K562 (cell line): ENCODE results near the gene TOGARAM2. TPM values are rescaled to one million over a fixed set of nuclear protein-coding genes. Genes with fewer than 3 reads are reported as not detected.

Experiments used
- ATAC-seq: fragments of 200-7000 bp; cut with Tn5 transposase; 3 replicates; pipeline ENCODE4 v1.9.1; 2020; ENCODE audit warnings: moderate library complexity
- BruUV-seq: library from RNA; stranded (reverse); fragments of 400-500 nt; replicated peaks from 2 replicates; lab custom pipeline; 2021; lab: Mats Ljungman, UMichigan
- CTCF ChIA-PET: fragments of 300-600 bp; formaldehyde crosslinking; extraction: SDS; loops from one replicate; lab custom pipeline; 2021; ENCODE audit warnings: low intra/inter-chr PET ratio; lab: Yijun Ruan, JAX
- POLR2A ChIA-PET: fragments of 300-600, 350-650 bp; sonication (Branson Sonifier 250); formaldehyde crosslinking; extraction: SDS; loops from one replicate; lab custom pipeline; 2021; ENCODE audit warnings: antibody characterized with exemption, inconsistent platforms; lab: Yijun Ruan, JAX
- DNase-seq, 4 experiments: peaks; one replicate each; pipeline versions ENCODE4 v3.0.0 to v3.0.0-alpha.2; 2011 to 2018; ENCODE audit warnings: low spot score in 3 of 4, mixed read lengths in 3 of 4; ENCODE audit errors: extremely low read depth in 1 of 4
- FAIRE-seq: peaks from 2 replicates; lab custom pipeline; 2011; peaks lifted over from hg19 to GRCh38; lab: Jason Lieb, UNC
- H2AFZ ChIP-seq: 2 replicates; pipeline ENCODE4 v1.6.0; 2011; ENCODE audit warnings: low read depth, low read length, control low read depth, inconsistent platforms
- H3K27ac ChIP-seq: fragments of 200-600 bp; 3 replicates; pipeline ENCODE4 v1.8.0; 2011; ENCODE audit warnings: low read depth, mild to moderate bottlenecking, control low read depth, inconsistent platforms, low read length, moderate library complexity, mixed read lengths; ENCODE audit errors: extremely low read depth
- H3K27me3 ChIP-seq, 2 experiments: fragments of 300-600 bp in 1 of 2; 2 replicates in 1 of 2; 3 replicates in 1 of 2; pipeline versions ENCODE4 v1.6.0 to v1.8.0; 2011; ENCODE audit warnings: inconsistent platforms in 2 of 2, low read length in 2 of 2, mild to moderate bottlenecking in 1 of 2, mixed read lengths in 1 of 2, moderate library complexity in 1 of 2; ENCODE audit not compliant: control insufficient read depth in 2 of 2, insufficient read depth in 2 of 2
- H3K36me3 ChIP-seq: fragments of 300-600 bp; 3 replicates; pipeline ENCODE4 v1.8.0; 2011; ENCODE audit warnings: mild to moderate bottlenecking, low read length, inconsistent platforms; ENCODE audit not compliant: control insufficient read depth, insufficient read depth
- H3K4me1 ChIP-seq, 2 experiments: fragments of 200-600 bp in 1 of 2; replicated peaks in 1 of 2; 2 replicates in 1 of 2; 3 replicates in 1 of 2; pipeline versions ENCODE4 v1.5.1 to v1.8.0; 2011; ENCODE audit warnings: inconsistent platforms in 2 of 2, low read length in 2 of 2, mild to moderate bottlenecking in 1 of 2, mixed read lengths in 1 of 2, moderate library complexity in 1 of 2; ENCODE audit not compliant: control insufficient read depth in 2 of 2, insufficient read depth in 2 of 2
- H3K4me2 ChIP-seq: 2 replicates; pipeline ENCODE4 v1.6.1; 2011; ENCODE audit warnings: low read length, control low read depth, inconsistent platforms, mixed read lengths; ENCODE audit not compliant: insufficient read depth
- H3K4me3 ChIP-seq: fragments of 200-600 bp; sonication (generic), shearing (Covaris generic); 2 replicates; pipeline ENCODE4 v1.5.1; 2016; ENCODE audit warnings: control low read depth, inconsistent platforms
- H3K79me2 ChIP-seq: fragments of 200-600 bp; 3 replicates; pipeline ENCODE4 v1.8.0; 2011; ENCODE audit warnings: low read length, inconsistent platforms; ENCODE audit not compliant: control insufficient read depth, insufficient read depth
- H3K9ac ChIP-seq, 2 experiments: 2 replicates each; pipeline versions ENCODE4 v1.6.0 to v1.6.1; 2011; ENCODE audit warnings: low read depth in 2 of 2, low read length in 2 of 2, control low read depth in 1 of 2, inconsistent platforms in 1 of 2, mild to moderate bottlenecking in 1 of 2, mixed read lengths in 1 of 2; ENCODE audit not compliant: insufficient read depth in 1 of 2
- H3K9me1 ChIP-seq: one replicate; pipeline ENCODE4 v1.6.0; 2011; ENCODE audit warnings: inconsistent platforms, mild to moderate bottlenecking, low read length, moderate library complexity; ENCODE audit not compliant: control insufficient read depth, insufficient read depth
- H3K9me3 ChIP-seq: replicated peaks from 2 replicates; pipeline ENCODE4 v1.5.1; 2011; ENCODE audit warnings: low read depth, low read length, inconsistent platforms; ENCODE audit not compliant: control insufficient read depth, insufficient read depth
- H4K20me1 ChIP-seq: replicated peaks from 2 replicates; pipeline ENCODE4 v1.6.1; 2011; ENCODE audit warnings: low read length, inconsistent platforms, mixed read lengths; ENCODE audit not compliant: control insufficient read depth, insufficient read depth
- BRF1 ChIP-seq: IDR thresholded peaks from 3 replicates; pipeline ENCODE4 v1.6.1; 2011; ENCODE audit warnings: borderline replicate concordance, mild to moderate bottlenecking; ENCODE audit not compliant: insufficient read length; ENCODE audit errors: extremely low read depth
- E2F4 ChIP-seq: sonication (generic); formaldehyde crosslinking; IDR thresholded peaks from 2 replicates; pipeline ENCODE4 v1.8.0; 2022; ENCODE audit warnings: mild to moderate bottlenecking, low read depth, missing genetic modification reagents
- FOXJ2 ChIP-seq: fragments of 200-800 bp; sonication (Bioruptor generic); IDR thresholded peaks from 2 replicates; pipeline ENCODE4 v1.6.1; 2016; ENCODE audit warnings: missing genetic modification characterization, missing compliant biosample characterization
- GATAD2A ChIP-seq: fragments of 450-650 bp; IDR thresholded peaks from 2 replicates; pipeline ENCODE4 v1.6.1; 2017
- HNRNPL ChIP-seq: fragments of 200-400 bp; formaldehyde crosslinking; IDR thresholded peaks from 2 replicates; pipeline ENCODE4 v1.6.1; 2017; ENCODE audit warnings: low read depth, mild to moderate bottlenecking, low read length
- KAT2B ChIP-seq: IDR thresholded peaks from one replicate; pipeline ENCODE4 v1.6.1; 2012; ENCODE audit warnings: low read depth, mild to moderate bottlenecking, control low read depth, inconsistent platforms, low read length, moderate library complexity
- NFXL1 ChIP-seq: fragments of 450-650 bp; formaldehyde crosslinking; IDR thresholded peaks from 2 replicates; pipeline ENCODE4 v1.4.0; 2021; ENCODE audit warnings: mild to moderate bottlenecking
- POLR2B ChIP-seq: fragments of 450-650 bp; IDR thresholded peaks from 2 replicates; pipeline ENCODE4 v1.6.1; 2018; ENCODE audit warnings: low read depth; ENCODE audit not compliant: partially characterized antibody
- RFX7 ChIP-seq: fragments of 250-450 bp; sonication (Bioruptor Pico); IDR thresholded peaks from 2 replicates; pipeline ENCODE4 v1.5.1; 2021; ENCODE audit warnings: mild to moderate bottlenecking
- TRIM28 ChIP-seq: fragments of 450-650 bp; IDR thresholded peaks from 2 replicates; pipeline ENCODE4 v1.6.1; 2017
- ZBTB2 ChIP-seq: fragments of 450-650 bp; IDR thresholded peaks from 2 replicates; pipeline ENCODE4 v1.6.1; 2016; ENCODE audit warnings: antibody characterized with exemption
- ZFP36 ChIP-seq: fragments of 150-350 bp; IDR thresholded peaks from 2 replicates; pipeline ENCODE4 v1.6.1; 2018; ENCODE audit warnings: low read length, low read depth; ENCODE audit not compliant: partially characterized antibody
- ZKSCAN1 ChIP-seq: fragments of 150-350 bp; IDR thresholded peaks from 2 replicates; pipeline ENCODE4 v1.6.1; 2016; ENCODE audit warnings: low read depth, low read length
- ZNF174 ChIP-seq: fragments of 250-450 bp; sonication (Bioruptor Pico); IDR thresholded peaks from 2 replicates; pipeline ENCODE4 v1.4.0; 2020; ENCODE audit warnings: mild to moderate bottlenecking
- WGBS: fragments of 100-300 bp; shearing (Covaris generic); methylation state at CpG from one replicate; pipeline ENCODE4 v1.1.6; 2016; ENCODE audit warnings: low coverage, mixed read lengths; ENCODE audit not compliant: insufficient coverage; ENCODE audit errors: missing lambda C conversion rate; 5-methylcytosine and 5-hydroxymethylcytosine counted together
- in situ Hi-C: fragments of 300-500 bp; cut with MboI; formaldehyde crosslinking; loops from 4 replicates; pipeline ENCODE4 v1.15.0; 2018; ENCODE audit warnings: inconsistent platforms, mixed read lengths
- intact Hi-C: fragments of 100-400 bp; cut with micrococcal nuclease; formaldehyde crosslinking; loops from 2 replicates; pipeline ENCODE4 v1.14.2; 2022
- polyA plus RNA-seq, 8 experiments: library from polyadenylated mRNA; depleted of rRNA in 4 of 8; stranded (reverse) in 5 of 8; unstranded in 3 of 8; fragments of >200 nt; fragmentation: Nextera tagmentation in 2 of 8; fragmentation: Illumina TruSeq in 1 of 8; extraction: Ambion mirVana in 2 of 8; extraction: Trizol in 1 of 8; gene quantifications; 2 replicates each; pipeline versions ENCODE4 v1.2.1 to v1.2.3, GENCODE V29; 2011 to 2014; ENCODE audit warnings: inconsistent platforms in 1 of 8, missing spikeins in 1 of 8
- total RNA-seq, 7 experiments: library from RNA; depleted of rRNA in 6 of 7; stranded (reverse); fragments of >200 nt in 6 of 7; fragmentation: Illumina TruSeq in 2 of 7; extraction: Trizol in 2 of 7; gene quantifications; 2 replicates each; pipeline versions ENCODE4 v1.2.1 to v1.2.3, GENCODE V29; 2011 to 2021; ENCODE audit warnings: low replicate concordance in 1 of 7

Gene TOGARAM2
- total and polyA plus RNA-seq, 9 of the 15 experiments (the other 6 are each of a cell fraction or from before 2014, with no cell fraction given), result not detected

GRCh38 chr2:29032189-29032588 lies 51.1 kb downstream of the TOGARAM2 start:
- ChIA-PET POLR2A (no interaction called here), CTCF (no interaction called here)
- no peak overlapping the region for H3K27ac ChIP-seq
- no TSS peak for BruUV-seq
- no peaks in the 10 kb centered on the region for H3K79me2 ChIP-seq
- no peak overlapping the region for H3K9ac ChIP-seq
- ATAC-seq (no peak), DNase-seq (no peak), FAIRE-seq (no peak)
- in situ Hi-C loops (no loop called here), intact Hi-C loops (no loop called here)
- H3K4me1 ChIP-seq, result no peaks in the 10 kb centered on the region
- H3K4me2 ChIP-seq, result no peak overlapping the region
- 0% methylated on average over 5 of the region's 5 CpGs for WGBS
- no peak for TF ChIP-seq BRF1
- TF ChIP-seq HNRNPL, result no peak
- no peak for TF ChIP-seq POLR2B
- TF ChIP-seq ZBTB2, result no peak
- peak; percentile 78 for TF ChIP-seq ZFP36
- H3K27me3 ChIP-seq, result peaks cover 0 to 34% of the 10 kb centered on the region in 2 experiments; a peak in 3 of 5 replicates
- H4K20me1 ChIP-seq, result no peaks in the 10 kb centered on the region
- no peak overlapping the region for H3K4me3 ChIP-seq
- H3K36me3 ChIP-seq, result no peaks in the 10 kb centered on the region
- no peak overlapping the region for H2AFZ ChIP-seq
- no peaks in the 10 kb centered on the region for H3K9me1 ChIP-seq
- H3K9me3 ChIP-seq, result no peaks in the 10 kb centered on the region

GRCh38 chr2:29033172-29033571 lies 52.1 kb downstream of the TOGARAM2 start:
- intact Hi-C loops, result no loop called here
- 4% methylated on average over 2 of the region's 2 CpGs for WGBS
- TF ChIP-seq KAT2B, result no peak
- no peak for TF ChIP-seq ZNF174 (CRISPR knock-in tag)
- TF ChIP-seq GATAD2A, result no peak
- no peak for TF ChIP-seq FOXJ2 (tag)
- no peak for TF ChIP-seq NFXL1 (CRISPR knock-in tag)
- TF ChIP-seq ZKSCAN1, result no peak
- TF ChIP-seq E2F4, result no peak
- no peak for TF ChIP-seq TRIM28
- no peak for TF ChIP-seq RFX7
- TF ChIP-seq, all 486 proteins: peak for 0
- POLR2A ChIA-PET, result no interaction called here
- DNase-seq, result no peak
- Histone ChIP-seq H3K4me3 (no peak overlapping the region), H3K4me1 (no peaks in the 10 kb centered on the region), H3K9ac (no peak overlapping the region), H3K9me3 (no peaks in the 10 kb centered on the region), H3K79me2 (no peaks in the 10 kb centered on the region), H3K9me1 (no peaks in the 10 kb centered on the region), H4K20me1 (no peaks in the 10 kb centered on the region), H3K27me3 (peaks cover 0 to 26% of the 10 kb centered on the region in 2 experiments; a peak in 3 of 5 replicates), H2AFZ (no peak overlapping the region), H3K27ac (no peak overlapping the region), H3K36me3 (no peaks in the 10 kb centered on the region), H3K4me2 (no peak overlapping the region)
- no TSS peak for BruUV-seq
- ATAC-seq, result no peak
- FAIRE-seq, result no peak
- CTCF ChIA-PET, result no interaction called here
- in situ Hi-C loops, result no loop called here
